ENCODE measurements around the gene UIMC1.

UIMC1 gene

DNA sequence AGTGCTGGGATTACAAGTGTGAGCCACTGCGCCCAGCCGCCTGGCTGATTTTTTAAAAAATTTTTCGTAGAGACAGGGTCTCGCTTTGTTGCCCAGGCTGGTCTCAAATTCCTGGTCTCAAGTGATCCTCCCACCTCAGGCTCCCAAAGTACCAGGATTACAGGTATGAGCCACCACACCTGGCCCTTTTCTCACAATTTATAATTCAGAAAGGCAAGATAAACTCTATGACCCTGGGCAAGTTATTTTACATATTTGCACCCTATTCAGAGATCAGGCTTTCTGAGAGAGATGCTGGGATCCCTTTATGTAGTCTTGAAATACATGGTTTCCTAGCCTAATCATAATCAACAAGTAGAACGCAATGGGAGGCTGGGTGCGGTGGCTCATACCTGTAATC is 36.5 kb upstream of the UIMC1 start:
- Histone ChIP-seq H3K27me3 (replicated peaks; ENCODE audit: control insufficient read depth, insufficient read depth, low read length) (no peaks in the 10 kb centered on the region), H3K36me3 (ENCODE audit: control insufficient read depth, insufficient read depth, low read length) (peaks cover 14% of the 10 kb centered on the region), H3K4me3 (replicated peaks; ENCODE audit: low read depth, low read length) (no peak overlapping the region)
- TF ChIP-seq, protein P1, sequence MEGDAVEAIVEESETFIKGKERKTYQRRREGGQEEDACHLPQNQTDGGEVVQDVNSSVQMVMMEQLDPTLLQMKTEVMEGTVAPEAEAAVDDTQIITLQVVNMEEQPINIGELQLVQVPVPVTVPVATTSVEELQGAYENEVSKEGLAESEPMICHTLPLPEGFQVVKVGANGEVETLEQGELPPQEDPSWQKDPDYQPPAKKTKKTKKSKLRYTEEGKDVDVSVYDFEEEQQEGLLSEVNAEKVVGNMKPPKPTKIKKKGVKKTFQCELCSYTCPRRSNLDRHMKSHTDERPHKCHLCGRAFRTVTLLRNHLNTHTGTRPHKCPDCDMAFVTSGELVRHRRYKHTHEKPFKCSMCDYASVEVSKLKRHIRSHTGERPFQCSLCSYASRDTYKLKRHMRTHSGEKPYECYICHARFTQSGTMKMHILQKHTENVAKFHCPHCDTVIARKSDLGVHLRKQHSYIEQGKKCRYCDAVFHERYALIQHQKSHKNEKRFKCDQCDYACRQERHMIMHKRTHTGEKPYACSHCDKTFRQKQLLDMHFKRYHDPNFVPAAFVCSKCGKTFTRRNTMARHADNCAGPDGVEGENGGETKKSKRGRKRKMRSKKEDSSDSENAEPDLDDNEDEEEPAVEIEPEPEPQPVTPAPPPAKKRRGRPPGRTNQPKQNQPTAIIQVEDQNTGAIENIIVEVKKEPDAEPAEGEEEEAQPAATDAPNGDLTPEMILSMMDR (IDR thresholded peaks at IDR 0.05; ENCODE audit: insufficient read depth, low read length, poor library complexity, severe bottlenecking): no peak
- DNase-seq (ENCODE audit: extremely low read depth, insufficient read length): no peak

DNA sequence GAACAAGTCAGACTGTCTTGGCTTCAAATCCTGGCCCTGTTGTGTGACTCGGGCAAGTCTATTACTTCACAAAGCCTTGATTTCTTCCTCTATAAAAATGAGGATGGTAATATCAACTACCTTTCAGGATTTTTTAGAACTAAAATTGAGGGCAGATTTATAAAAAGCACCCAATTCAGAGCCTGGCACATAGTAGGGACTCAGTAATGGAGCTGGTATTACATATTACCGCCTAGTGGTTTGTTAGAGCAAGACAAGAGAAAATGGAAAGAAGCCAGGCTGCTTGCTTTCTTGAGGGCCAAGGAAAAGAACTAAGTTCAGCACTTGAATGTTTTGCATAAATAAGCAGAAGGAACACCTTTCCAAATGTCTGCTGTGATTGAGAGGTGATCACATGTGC is 35.4 kb upstream of the UIMC1 start:
- Histone ChIP-seq H3K27me3 (replicated peaks; ENCODE audit: control insufficient read depth, insufficient read depth, low read length) (no peaks in the 10 kb centered on the region), H3K4me3 (replicated peaks; ENCODE audit: low read depth, low read length) (no peak overlapping the region), H3K36me3 (ENCODE audit: control insufficient read depth, insufficient read depth, low read length) (peaks cover 14% of the 10 kb centered on the region)
- no peak for DNase-seq (ENCODE audit: extremely low read depth, insufficient read length)
- TF ChIP-seq, protein P1 (IDR thresholded peaks at IDR 0.05; ENCODE audit: insufficient read depth, low read length, poor library complexity, severe bottlenecking): peak; percentile 4

DNA sequence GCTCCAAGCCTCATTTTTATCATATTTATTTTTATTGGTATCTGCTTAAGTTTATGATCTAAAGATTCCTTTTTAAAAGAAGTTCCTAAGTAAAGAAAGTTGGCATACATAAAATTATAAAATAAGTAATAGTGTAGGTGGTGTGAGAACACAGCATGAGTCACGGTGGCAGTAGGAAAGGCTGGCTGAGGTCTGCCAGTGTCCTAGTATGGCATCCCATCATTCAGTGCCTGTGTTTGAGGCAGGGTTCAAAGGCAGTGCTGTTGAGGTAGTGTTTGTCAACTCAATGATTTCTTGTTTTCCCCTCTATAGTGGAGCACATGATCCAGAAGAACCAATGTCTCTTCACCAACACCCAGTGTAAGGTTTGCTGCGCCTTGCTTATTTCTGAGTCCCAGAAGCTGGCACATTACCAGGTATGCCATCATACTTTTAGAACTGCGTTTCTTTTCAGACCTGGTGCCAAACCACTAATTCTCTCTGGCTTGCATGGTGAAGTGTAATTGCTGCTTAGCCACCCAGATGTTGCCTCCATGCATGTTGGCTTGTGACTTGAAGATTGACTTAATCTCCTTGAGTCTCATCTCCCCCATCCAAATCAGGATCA is 34.3 kb upstream of the UIMC1 start:
- Histone ChIP-seq H3K27me3 (replicated peaks; ENCODE audit: control insufficient read depth, insufficient read depth, low read length) (no peaks in the 10 kb centered on the region), H3K36me3 (ENCODE audit: control insufficient read depth, insufficient read depth, low read length) (peaks cover 14% of the 10 kb centered on the region), H3K4me3 (replicated peaks; ENCODE audit: low read depth, low read length) (no peak overlapping the region)
- TF ChIP-seq, protein P1 (IDR thresholded peaks at IDR 0.05; ENCODE audit: insufficient read depth, low read length, poor library complexity, severe bottlenecking): no peak
- no peak for DNase-seq (ENCODE audit: extremely low read depth, insufficient read length)

DNA sequence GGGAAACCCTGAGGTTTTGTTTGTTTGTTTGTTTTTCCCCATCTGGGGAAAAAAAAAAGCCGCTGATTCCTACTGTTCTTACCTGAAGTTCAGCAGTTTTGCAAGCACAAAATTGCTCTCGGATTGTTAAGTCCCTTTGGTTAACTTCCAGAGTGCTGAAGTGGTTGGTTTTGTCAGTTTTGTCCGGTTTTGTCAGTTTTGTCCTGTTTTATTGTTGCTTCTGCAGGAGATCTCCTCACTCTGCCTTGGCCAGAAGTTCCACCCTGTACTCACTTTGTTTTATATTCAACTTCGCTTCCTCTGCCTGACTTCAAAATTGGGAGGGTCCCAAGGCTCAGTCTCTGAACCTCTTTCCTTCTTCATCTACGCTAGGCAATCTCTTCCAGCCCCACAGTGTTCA is 30.3 kb upstream of the UIMC1 start:
- TF ChIP-seq, protein P1 (IDR thresholded peaks at IDR 0.05; ENCODE audit: insufficient read depth, low read length, poor library complexity, severe bottlenecking): no peak
- no peaks in the 10 kb centered on the region for H3K27me3 ChIP-seq (replicated peaks; ENCODE audit: control insufficient read depth, insufficient read depth, low read length)
- H3K4me3 ChIP-seq (replicated peaks; ENCODE audit: low read depth, low read length): no peak overlapping the region
- H3K36me3 ChIP-seq (ENCODE audit: control insufficient read depth, insufficient read depth, low read length): peaks cover 4% of the 10 kb centered on the region; the same call in 1 of the 2 replicates
- no peak for DNase-seq (ENCODE audit: extremely low read depth, insufficient read length)

DNA sequence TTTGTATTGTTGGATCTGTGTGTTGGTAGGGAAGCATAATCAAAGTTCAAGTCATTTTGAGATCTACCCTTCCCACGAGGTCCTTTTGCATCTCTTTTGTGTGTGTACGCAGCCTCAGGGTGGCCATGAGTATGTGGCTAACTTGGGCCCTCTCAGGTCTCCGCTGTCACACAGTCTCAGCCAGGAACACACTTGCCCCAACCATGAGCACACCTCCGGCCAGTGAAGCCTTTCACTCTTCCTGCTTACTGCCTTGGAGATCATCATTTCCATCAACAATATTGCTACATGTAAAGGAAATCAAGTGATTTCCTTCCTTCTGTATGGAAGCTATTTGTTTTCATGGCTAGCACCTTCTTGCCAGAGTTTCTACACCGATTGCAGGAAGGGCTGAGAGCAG is 29.9 kb upstream of the UIMC1 start:
- Histone ChIP-seq H3K4me3 (replicated peaks; ENCODE audit: low read depth, low read length) (no peak overlapping the region), H3K36me3 (ENCODE audit: control insufficient read depth, insufficient read depth, low read length) (peaks cover 4% of the 10 kb centered on the region; the same call in 1 of the 2 replicates), H3K27me3 (replicated peaks; ENCODE audit: control insufficient read depth, insufficient read depth, low read length) (no peaks in the 10 kb centered on the region)
- no peak for DNase-seq (ENCODE audit: extremely low read depth, insufficient read length)
- TF ChIP-seq, protein P1 (IDR thresholded peaks at IDR 0.05; ENCODE audit: insufficient read depth, low read length, poor library complexity, severe bottlenecking): no peak

DNA sequence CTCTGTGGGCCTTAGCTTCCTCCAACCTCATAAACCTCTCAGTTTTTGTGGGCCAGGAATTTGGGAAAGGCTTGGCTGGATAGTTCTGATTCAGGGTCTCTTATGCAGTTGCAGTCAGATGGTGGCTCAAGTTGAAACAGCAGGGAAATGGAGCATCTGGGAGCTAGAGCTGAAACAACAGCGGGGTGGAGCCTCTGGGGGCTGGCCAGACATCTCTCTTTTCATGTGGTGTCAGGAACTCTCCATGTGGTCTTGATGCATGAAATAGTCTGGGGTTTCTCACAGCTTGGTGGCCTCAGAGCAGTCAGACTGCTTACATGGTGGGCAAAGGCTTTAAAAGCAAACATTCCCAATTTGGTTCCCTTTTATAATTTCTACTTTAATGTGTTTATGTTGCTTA is 29.4 kb upstream of the UIMC1 start:
- no peaks in the 10 kb centered on the region for H3K27me3 ChIP-seq (replicated peaks; ENCODE audit: control insufficient read depth, insufficient read depth, low read length)
- TF ChIP-seq, protein P1 (IDR thresholded peaks at IDR 0.05; ENCODE audit: insufficient read depth, low read length, poor library complexity, severe bottlenecking): no peak
- DNase-seq (ENCODE audit: extremely low read depth, insufficient read length): no peak
- no peak overlapping the region for H3K4me3 ChIP-seq (replicated peaks; ENCODE audit: low read depth, low read length)
- H3K36me3 ChIP-seq (ENCODE audit: control insufficient read depth, insufficient read depth, low read length): peaks cover 2% of the 10 kb centered on the region; the same call in 1 of the 2 replicates
